ENCODE measurements around the gene MRPL4. TPM values are rescaled to one million over a fixed set of nuclear protein-coding genes. Genes with fewer than 3 reads are reported as not detected.

MRPL4 gene
- total and polyA plus RNA-seq, 8 donors: 16.1 to 314 (median 52.4) TPM

GRCh38 chr19:10255358-10255757 lies 3.3 kb downstream of the MRPL4 start:
- Histone ChIP-seq H3K4me1 (peaks cover 16 to 50% (median 43%) of the 10 kb centered on the region in 4 donors), H3K27ac (no peak overlapping the region), H3K9me3 (no peaks in the 10 kb centered on the region), H3K27me3 (no peaks in the 10 kb centered on the region), H3K36me3 (peaks cover 44 to 66% (median 56%) of the 10 kb centered on the region in 4 donors), H3K4me3 (no peak overlapping the region)
- intact Hi-C loops (cut with DNase I; ENCODE audit: low total_unique reads): loop anchor here (10.0 kb wide), 1 partner anchor 141 kb away; the partner anchor contains the start of genes EIF3G and P2RY11
- WGBS, 5 donors: 80 to 92% (median 85%) methylated on average over 2 of the region's 2 CpGs
- DNase-seq: no peak
- no peak for TF ChIP-seq CTCF (IDR thresholded peaks at IDR 0.05)
- no peak for TF ChIP-seq POLR2A (IDR thresholded peaks at IDR 0.05)
- TF ChIP-seq POLR2AphosphoS5 (IDR thresholded peaks at IDR 0.05): no peak
- no peak for TF ChIP-seq EP300 (IDR thresholded peaks at IDR 0.05)

GRCh38 chr19:10256551-10256950 lies 4.5 kb downstream of the MRPL4 start:
- 80 to 88% (median 82%) methylated on average over 13 to 18 of the region's 18 CpGs for WGBS, 5 donors
- H3K27ac ChIP-seq: no peak overlapping the region
- DNase-seq: no peak
- intact Hi-C loops (cut with DNase I; ENCODE audit: low total_unique reads): loop anchor here (10.0 kb wide), 1 partner anchor 142 kb away; the partner anchor contains the start of genes EIF3G and P2RY11
- no peaks in the 10 kb centered on the region for H3K27me3 ChIP-seq
- H3K4me3 ChIP-seq: no peak overlapping the region
- H3K36me3 ChIP-seq: peaks cover 44 to 66% (median 56%) of the 10 kb centered on the region in 4 donors
- H3K9me3 ChIP-seq: no peaks in the 10 kb centered on the region
- peaks cover 16 to 52% (median 38%) of the 10 kb centered on the region in 4 donors for H3K4me1 ChIP-seq
- TF ChIP-seq POLR2AphosphoS5 (IDR thresholded peaks at IDR 0.05) (no peak), POLR2A (IDR thresholded peaks at IDR 0.05) (no peak), EP300 (IDR thresholded peaks at IDR 0.05) (no peak), CTCF (IDR thresholded peaks at IDR 0.05) (no peak)

- WGBS, 5 donors: 79 to 84% (median 80%) methylated on average over 7 to 9 of the region's 9 CpGs
- no peak for DNase-seq
- peaks cover 16 to 53% (median 37%) of the 10 kb centered on the region in 4 donors for H3K4me1 ChIP-seq
- H3K27me3 ChIP-seq: no peaks in the 10 kb centered on the region
- TF ChIP-seq CTCF (IDR thresholded peaks at IDR 0.05) (no peak), POLR2AphosphoS5 (IDR thresholded peaks at IDR 0.05) (no peak), POLR2A (IDR thresholded peaks at IDR 0.05) (no peak), EP300 (IDR thresholded peaks at IDR 0.05) (no peak)
- H3K36me3 ChIP-seq: peaks cover 44 to 66% (median 56%) of the 10 kb centered on the region in 4 donors
- intact Hi-C loops (cut with DNase I; ENCODE audit: low total_unique reads): loop anchor here (10.0 kb wide), 1 partner anchor 142 kb away; the partner anchor contains the start of genes EIF3G and P2RY11
- H3K27ac ChIP-seq: no peak overlapping the region
- no peaks in the 10 kb centered on the region for H3K9me3 ChIP-seq
- H3K4me3 ChIP-seq: no peak overlapping the region
Observed at GRCh38 chr19:10256970-10257615, 5.1 kb downstream of the MRPL4 start.

GRCh38 chr19:10258080-10258710 lies 6.2 kb downstream of the MRPL4 start:
- intact Hi-C loops (cut with DNase I; ENCODE audit: low total_unique reads): loop anchor here (10.0 kb wide), 1 partner anchor 143 kb away; the partner anchor contains the start of genes EIF3G and P2RY11
- 92 to 96% (median 95%) methylated on average over 16 to 18 of the region's 18 CpGs for WGBS, 5 donors

More at GRCh38 chr19:10258080-10258710, 6.2 kb downstream of the MRPL4 start:
- no peak for DNase-seq
- H3K4me1 ChIP-seq: peaks cover 10 to 44% (median 27%) of the 10 kb centered on the region in 4 donors
- H3K36me3 ChIP-seq: peaks cover 44 to 66% (median 56%) of the 10 kb centered on the region in 4 donors
- H3K4me3 ChIP-seq: no peak overlapping the region
- no peak for TF ChIP-seq EP300 (IDR thresholded peaks at IDR 0.05)
- TF ChIP-seq POLR2A (IDR thresholded peaks at IDR 0.05): no peak
- TF ChIP-seq POLR2AphosphoS5 (IDR thresholded peaks at IDR 0.05): no peak
- TF ChIP-seq CTCF (IDR thresholded peaks at IDR 0.05): no peak
- no peaks in the 10 kb centered on the region for H3K9me3 ChIP-seq
- H3K27ac ChIP-seq: no peak overlapping the region
- no peaks in the 10 kb centered on the region for H3K27me3 ChIP-seq
